Stomach (tissue), 4 donors: ENCODE results near the gene CD80.
"Not testable (repeated sequence)": the region's sequence is repeated elsewhere in the genome, so short reads cannot be mapped to it uniquely, and the experiment has no call there.

Experiments used
- CTCF ChIP-seq, 7 experiments: fragments of 450-650 bp in 4 of 7; fragments of 200-600 bp in 3 of 7; sonication (generic) in 3 of 7; IDR thresholded peaks; one replicate each; pipeline ENCODE4 v1.5.1; 2016 to 2019; ENCODE audit warnings: antibody characterized with exemption in 7 of 7, control low read depth in 2 of 7, mild to moderate bottlenecking in 1 of 7
- EP300 ChIP-seq: sonication (generic); formaldehyde crosslinking; IDR thresholded peaks from one replicate; pipeline ENCODE4 v1.6.1; 2017; ENCODE audit warnings: antibody characterized with exemption
- POLR2A ChIP-seq, 4 donors: fragments of 450-650 bp; IDR thresholded peaks; one replicate each; pipeline ENCODE4 v1.6.1; 2016; ENCODE audit warnings: antibody characterized with exemption in 4 of 4, control low read depth in 2 of 4, mild to moderate bottlenecking in 1 of 4, moderate library complexity in 1 of 4
- POLR2AphosphoS5 ChIP-seq, 3 donors: sonication (generic); formaldehyde crosslinking; IDR thresholded peaks; one replicate each; pipeline ENCODE4 v1.6.1; 2016; ENCODE audit warnings: antibody characterized with exemption in 3 of 3

- TF ChIP-seq CTCF (IDR thresholded peaks at IDR 0.05); POLR2A (IDR thresholded peaks at IDR 0.05); EP300; POLR2AphosphoS5 (IDR thresholded peaks at IDR 0.05): not testable (repeated sequence)
These were observed 6.5 kb downstream of the CD80 start for GRCh38 chr3:119552928-119553327.
